Measurements from ENCODE around the gene UGT1A8.
"Not testable (repeated sequence)": the region's sequence is repeated elsewhere in the genome, so short reads cannot be mapped to it uniquely, and the experiment has no call there.

The UGT1A8 gene

GRCh38 chr2:233617476-233617875, at the start of gene UGT1A8:
Gene UGT1A8 (plus strand): TSS chr2:233617633. CDS start chr2:233617708, 75 bp downstream.
- not testable (repeated sequence) for H3K27me3 ChIP-seq (replicated peaks; ENCODE audit: control insufficient read depth, insufficient read depth, low read length); H3K36me3 ChIP-seq (ENCODE audit: control insufficient read depth, insufficient read depth, low read length); H3K4me3 ChIP-seq (replicated peaks; ENCODE audit: low read depth, low read length); DNase-seq (ENCODE audit: extremely low read depth, insufficient read length)

GRCh38 chr2:233571001-233571400, 46.4 kb upstream of the UGT1A8 start:
- Histone ChIP-seq H3K4me3 (replicated peaks; ENCODE audit: low read depth, low read length) (no peak overlapping the region), H3K27me3 (replicated peaks; ENCODE audit: control insufficient read depth, insufficient read depth, low read length) (no peaks in the 10 kb centered on the region), H3K36me3 (ENCODE audit: control insufficient read depth, insufficient read depth, low read length) (no peaks in the 10 kb centered on the region)
- TF ChIP-seq CTCF (IDR thresholded peaks at IDR 0.05; ENCODE audit: insufficient read depth, low read length, poor library complexity, severe bottlenecking) = no peak
- DNase-seq (ENCODE audit: extremely low read depth, insufficient read length) = no peak

- H3K4me3 ChIP-seq (replicated peaks; ENCODE audit: low read depth, low read length) = no peak overlapping the region
- no peaks in the 10 kb centered on the region for H3K36me3 ChIP-seq (ENCODE audit: control insufficient read depth, insufficient read depth, low read length)
- DNase-seq (ENCODE audit: extremely low read depth, insufficient read length) = no peak
- H3K27me3 ChIP-seq (replicated peaks; ENCODE audit: control insufficient read depth, insufficient read depth, low read length) = no peaks in the 10 kb centered on the region
- no peak for TF ChIP-seq CTCF (IDR thresholded peaks at IDR 0.05; ENCODE audit: insufficient read depth, low read length, poor library complexity, severe bottlenecking)
These were observed 46.0 kb upstream of the UGT1A8 start for GRCh38 chr2:233571462-233571861.

GRCh38 chr2:233572468-233572867, 45.0 kb upstream of the UGT1A8 start:
- TF ChIP-seq CTCF (IDR thresholded peaks at IDR 0.05; ENCODE audit: insufficient read depth, low read length, poor library complexity, severe bottlenecking) = no peak
- H3K4me3 ChIP-seq (replicated peaks; ENCODE audit: low read depth, low read length) = no peak overlapping the region
- no peaks in the 10 kb centered on the region for H3K27me3 ChIP-seq (replicated peaks; ENCODE audit: control insufficient read depth, insufficient read depth, low read length)
- H3K36me3 ChIP-seq (ENCODE audit: control insufficient read depth, insufficient read depth, low read length) = no peaks in the 10 kb centered on the region
- no peak for DNase-seq (ENCODE audit: extremely low read depth, insufficient read length)

DNA sequence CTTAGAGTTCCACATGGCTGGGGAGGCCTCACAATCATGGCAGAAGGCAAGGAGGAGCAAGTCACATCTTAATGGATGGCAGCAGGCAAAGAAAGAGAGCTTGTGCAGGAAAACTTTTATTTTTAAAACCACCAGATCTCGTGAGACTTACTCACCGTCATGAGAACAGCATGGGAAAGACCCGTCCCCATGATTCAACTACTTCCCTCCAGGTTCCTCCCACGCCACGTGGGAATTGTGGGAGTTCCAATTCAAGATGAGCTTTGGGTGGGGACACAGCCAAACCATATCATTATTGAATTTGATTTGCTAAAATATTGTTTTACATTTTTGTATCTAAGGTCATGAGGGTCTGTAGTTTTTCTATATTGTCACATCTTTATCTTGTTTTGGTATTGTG, 40.1 kb upstream of the UGT1A8 start:
- H3K36me3 ChIP-seq (ENCODE audit: control insufficient read depth, insufficient read depth, low read length); H3K27me3 ChIP-seq (replicated peaks; ENCODE audit: control insufficient read depth, insufficient read depth, low read length); H3K4me3 ChIP-seq (replicated peaks; ENCODE audit: low read depth, low read length); DNase-seq (ENCODE audit: extremely low read depth, insufficient read length): not testable (repeated sequence)

DNA sequence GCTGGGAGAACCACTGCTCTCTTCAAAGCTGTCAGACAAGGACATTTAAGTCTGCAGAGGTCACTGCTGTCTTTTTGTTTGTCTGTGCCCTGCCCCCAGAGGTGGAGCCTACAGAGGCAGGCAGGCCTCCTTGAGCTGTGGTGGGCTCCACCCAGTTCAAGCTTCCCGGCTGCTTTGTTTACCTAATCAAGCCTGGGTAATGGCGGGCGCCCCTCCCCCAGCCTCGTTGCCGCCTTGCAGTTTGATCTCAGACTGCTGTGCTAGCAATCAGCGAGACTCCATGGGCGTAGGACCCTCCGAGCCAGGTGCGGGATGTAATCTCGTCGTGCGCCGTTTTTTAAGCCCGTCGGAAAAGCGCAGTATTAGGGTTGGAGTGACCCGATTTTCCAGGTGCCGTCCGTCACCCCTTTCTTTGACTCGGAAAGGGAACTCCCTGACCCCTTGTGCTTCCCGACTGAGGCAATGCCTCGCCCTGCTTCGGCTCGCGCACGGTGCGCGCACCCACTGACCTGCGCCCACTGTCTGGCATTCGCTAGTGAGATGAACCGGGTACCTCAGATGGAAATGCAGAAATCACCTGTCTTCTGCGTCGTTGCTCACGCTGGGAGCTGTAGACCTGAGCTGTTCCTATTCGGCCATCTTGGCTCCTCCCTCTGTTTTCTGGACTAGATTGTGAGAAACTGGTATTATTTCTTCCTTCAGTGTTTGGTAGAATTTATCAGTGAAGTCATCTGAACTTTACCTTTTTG, 34.0 kb upstream of the UGT1A8 start:
- not testable (repeated sequence) for DNase-seq (ENCODE audit: extremely low read depth, insufficient read length); H3K36me3 ChIP-seq (ENCODE audit: control insufficient read depth, insufficient read depth, low read length); H3K4me3 ChIP-seq (replicated peaks; ENCODE audit: low read depth, low read length); H3K27me3 ChIP-seq (replicated peaks; ENCODE audit: control insufficient read depth, insufficient read depth, low read length)

GRCh38 chr2:233584210-233584609, 33.2 kb upstream of the UGT1A8 start:
- no peak overlapping the region for H3K4me3 ChIP-seq (replicated peaks; ENCODE audit: low read depth, low read length)
- no peaks in the 10 kb centered on the region for H3K36me3 ChIP-seq (ENCODE audit: control insufficient read depth, insufficient read depth, low read length)
- no peak for TF ChIP-seq CTCF (IDR thresholded peaks at IDR 0.05; ENCODE audit: insufficient read depth, low read length, poor library complexity, severe bottlenecking)
- DNase-seq (ENCODE audit: extremely low read depth, insufficient read length) = no peak
- H3K27me3 ChIP-seq (replicated peaks; ENCODE audit: control insufficient read depth, insufficient read depth, low read length) = no peaks in the 10 kb centered on the region

Data from GM06990 (cell line).